IPS-NIHi7 (cell line): ENCODE measurements around the gene RSPH10B2.
A peak's percentile ranks its signal among the peaks of the same experiment; 100 is the strongest.
"Not testable (repeated sequence)": the region's sequence is repeated elsewhere in the genome, so short reads cannot be mapped to it uniquely, and the experiment has no call there.

Experiments
- DNase-seq: peaks from one replicate; pipeline ENCODE4 v3.0.0; 2012; ENCODE audit warnings: mixed read lengths; ENCODE audit errors: extremely low spot score

RSPH10B2 gene

GRCh38 chr7:6753964-6754363 lies at the start of gene RSPH10B2:
RSPH10B2 (plus strand) TSS chr7:6754103; CDS start chr7:6757678, 3,575 bp downstream.
- not testable (repeated sequence) for DNase-seq

GRCh38 chr7:6705959-6706665 lies 47.8 kb upstream of the RSPH10B2 start:
- DNase-seq: peak; percentile 24

- peak; percentile 99 for DNase-seq
Observed at GRCh38 chr7:6706666-6707407, 47.1 kb upstream of the RSPH10B2 start, which contains the start of gene ZNF12. ZNF12 (minus strand) TSS chr7:6706947; CDS start chr7:6705173, 1,774 bp downstream.

GRCh38 chr7:6708304-6708703 lies 45.6 kb upstream of the RSPH10B2 start:
- DNase-seq: no peak

- DNase-seq: no peak
Observed at GRCh38 chr7:6709808-6710207, 44.1 kb upstream of the RSPH10B2 start.

GRCh38 chr7:6714360-6714759 lies 39.5 kb upstream of the RSPH10B2 start:
- DNase-seq: no peak

GRCh38 chr7:6715898-6716297 lies 38.0 kb upstream of the RSPH10B2 start:
- DNase-seq: not testable (repeated sequence)

- peak; percentile 30 for DNase-seq
Observed at GRCh38 chr7:6718124-6718523, 35.8 kb upstream of the RSPH10B2 start.

GRCh38 chr7:6724351-6724750 lies 29.6 kb upstream of the RSPH10B2 start:
- DNase-seq: not testable (repeated sequence)

- DNase-seq: no peak
Observed at GRCh38 chr7:6725003-6725402, 28.9 kb upstream of the RSPH10B2 start.

GRCh38 chr7:6726341-6726740 lies 27.6 kb upstream of the RSPH10B2 start:
- not testable (repeated sequence) for DNase-seq

GRCh38 chr7:6727663-6728062 lies 26.2 kb upstream of the RSPH10B2 start:
- DNase-seq: no peak

GRCh38 chr7:6728893-6729491 lies 24.9 kb upstream of the RSPH10B2 start:
- not testable (repeated sequence) for DNase-seq

GRCh38 chr7:6729492-6730342 lies 24.2 kb upstream of the RSPH10B2 start:
- DNase-seq: peak; percentile 96

GRCh38 chr7:6730343-6730633 lies 23.6 kb upstream of the RSPH10B2 start:
- peak; percentile 21 for DNase-seq

GRCh38 chr7:6738415-6738814 lies 15.5 kb upstream of the RSPH10B2 start:
- not testable (repeated sequence) for DNase-seq

GRCh38 chr7:6744410-6745100 lies 9.3 kb upstream of the RSPH10B2 start:
- DNase-seq: not testable (repeated sequence)

GRCh38 chr7:6749335-6749734 lies 4.6 kb upstream of the RSPH10B2 start:
- not testable (repeated sequence) for DNase-seq

GRCh38 chr7:6750173-6750572 lies 3.7 kb upstream of the RSPH10B2 start:
- DNase-seq: not testable (repeated sequence)

GRCh38 chr7:6761186-6761585 lies 7.3 kb downstream of the RSPH10B2 start:
- DNase-seq: not testable (repeated sequence)

GRCh38 chr7:6781581-6781980 lies 27.7 kb downstream of the RSPH10B2 start:
- not testable (repeated sequence) for DNase-seq
